Left cardiac atrium (tissue), 4 donors: Measurements from ENCODE around the gene RB1. TPM values are rescaled to one million over a fixed set of nuclear protein-coding genes. Genes with fewer than 3 reads are reported as not detected.
"Not testable (repeated sequence)": the region's sequence is repeated elsewhere in the genome, so short reads cannot be mapped to it uniquely, and the experiment has no call there.

Source experiments
- ATAC-seq, 2 donors: fragments of 200-7000 bp; cut with Tn5 transposase; one replicate each; pipeline ENCODE4 v1.9.1; 2020; ENCODE audit warnings: mild to moderate bottlenecking in 2 of 2, moderate library complexity in 2 of 2
- DNase-seq: peaks from one replicate; pipeline ENCODE4 v3.0.0-alpha.2; 2020
- intact Hi-C, 2 donors: fragments of 100-400 bp; cut with DNase I; formaldehyde crosslinking; loops; one replicate each; pipeline versions ENCODE4 v1.14.1 to v1.15.1; 2022 to 2023
- total RNA-seq, 2 donors: library from RNA; stranded (reverse); fragmentation: NEBNext Ultra II Directional; extraction: Animal tissue kit (Norgen Biotek cat#: 25700); gene quantifications; one replicate each; pipeline ENCODE4 v1.2.1, GENCODE V29; 2021
- donor health status: DM: no; HTN: yes; CAD: no.
- donor health status: DM: no; HTN: yes; CAD: no; lungs with severe emphysema.
- donor health status: DM: yes; HTN: yes; CAD: no.
- donor health status: Dilated cardiomyopathy.

The RB1 gene
- total RNA-seq, 2 donors from 2014 or later: 24.5 to 25.2 TPM

DNA sequence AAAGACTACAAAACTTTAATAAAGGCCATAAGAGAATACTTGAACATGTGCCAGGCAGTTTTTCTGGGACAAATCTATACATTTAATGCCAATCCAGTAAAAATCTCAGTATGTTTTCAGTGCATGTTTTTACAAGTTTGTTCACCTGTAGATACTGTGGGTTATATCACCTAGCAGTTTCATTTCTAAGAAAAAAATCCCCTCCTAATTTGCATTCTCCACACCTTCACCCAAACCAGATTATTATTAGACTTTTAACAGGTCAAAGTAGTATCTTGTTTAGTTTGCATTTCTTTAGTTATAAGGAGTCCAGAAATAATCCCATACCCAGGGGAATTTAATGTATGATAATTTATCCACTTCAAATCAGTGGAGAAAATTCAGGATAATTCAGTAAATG is 126.3 kb downstream of the RB1 start:
- ATAC-seq (no peak), DNase-seq (no peak)
- intact Hi-C loops: no loop called here

GRCh38 chr13:48431431-48431830 is 127.9 kb downstream of the RB1 start:
- ATAC-seq (no peak), DNase-seq (no peak)
- intact Hi-C loops: no loop called here

DNA sequence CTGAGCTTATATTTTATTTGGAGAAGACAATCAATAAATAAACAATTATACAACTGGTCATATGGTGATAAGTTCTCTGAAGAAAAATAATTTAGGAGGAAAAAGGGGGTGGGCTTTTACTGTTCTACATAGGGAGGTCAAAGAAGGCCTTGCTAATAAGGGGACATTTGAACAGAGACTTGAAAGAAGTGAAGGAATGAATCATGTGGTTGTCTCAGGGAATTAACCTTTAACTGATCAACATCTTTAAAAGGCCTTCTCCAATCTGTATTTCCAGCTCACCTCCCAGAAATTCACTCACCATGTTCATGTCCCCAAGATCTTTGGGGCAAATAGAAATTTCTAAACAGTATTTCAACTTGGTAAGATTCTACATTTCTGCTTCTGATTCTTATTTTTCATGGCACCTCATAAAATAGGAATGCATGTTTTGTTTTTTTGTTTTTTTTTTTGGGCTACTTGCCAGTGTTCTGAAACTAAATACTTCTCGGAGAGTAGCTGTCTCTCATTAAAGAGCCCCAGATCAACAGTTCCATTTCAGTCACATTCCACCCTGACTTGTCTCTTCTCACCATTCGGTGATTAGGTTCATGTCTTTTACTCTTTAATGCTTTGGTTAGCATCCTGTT is 128.6 kb downstream of the RB1 start:
- ATAC-seq (peak; percentile 30 to 34), DNase-seq (no peak)
- intact Hi-C loops: no loop called here

- no peak for DNase-seq
- no peak for ATAC-seq
- intact Hi-C loops: no loop called here
These were observed 130.6 kb downstream of the RB1 start for GRCh38 chr13:48434200-48434599.

- ATAC-seq (no peak), DNase-seq (no peak)
- intact Hi-C loops: no loop called here
These were observed 133.2 kb downstream of the RB1 start for GRCh38 chr13:48436661-48437288.

GRCh38 chr13:48437371-48437770 is 133.8 kb downstream of the RB1 start:
- peak; percentile 94 to 97 for ATAC-seq

DNA sequence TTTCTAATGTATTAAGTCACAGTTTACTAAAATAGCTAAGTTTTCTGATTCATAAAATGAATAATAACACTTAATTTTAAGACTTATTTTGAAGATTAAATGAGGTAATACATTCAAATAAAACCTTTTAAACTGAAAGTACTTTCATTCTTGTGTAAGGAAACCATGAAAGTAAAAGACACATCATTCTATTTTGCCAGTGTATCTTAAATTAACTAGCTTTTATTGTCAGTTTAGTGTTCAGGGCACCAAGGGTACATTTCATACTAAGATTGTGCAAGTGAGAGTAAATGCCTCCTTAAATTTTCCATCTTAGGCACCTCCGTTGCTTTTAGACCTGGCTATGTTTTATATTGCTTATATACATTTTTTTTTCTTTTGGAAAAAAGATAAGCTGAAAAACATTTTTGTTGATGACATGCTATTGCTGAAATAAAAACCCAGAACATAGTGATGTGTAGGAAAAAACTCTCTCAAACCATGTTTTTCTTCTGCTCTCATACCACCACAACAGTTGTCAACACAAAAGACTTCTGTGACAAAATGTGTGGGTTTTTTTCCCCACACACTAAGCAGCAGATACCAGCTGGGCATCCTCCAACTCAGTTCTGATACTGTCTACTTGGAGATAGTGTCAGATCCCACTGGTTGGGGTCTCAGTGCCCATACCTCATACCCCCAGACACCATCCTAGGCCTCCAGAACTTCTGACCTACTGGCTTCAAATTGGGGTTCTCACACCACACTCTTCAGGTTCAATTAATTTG is 140.1 kb downstream of the RB1 start:
- intact Hi-C loops: no loop called here
- DNase-seq (no peak), ATAC-seq (no peak)

More at GRCh38 chr13:48437371-48437770, 133.8 kb downstream of the RB1 start:
- intact Hi-C loops: no loop called here
- DNase-seq: peak; percentile 68

- DNase-seq: no peak
- intact Hi-C loops: no loop called here
- peak in 1 of 2 donors; percentile 77 for ATAC-seq
These were observed 142.9 kb downstream of the RB1 start for GRCh38 chr13:48446464-48446863.

GRCh38 chr13:48448285-48448958 is 144.9 kb downstream of the RB1 start:
- DNase-seq: no peak
- intact Hi-C loops: no loop called here
- no peak for ATAC-seq

- DNase-seq: no peak
- ATAC-seq: peak in 1 of 2 donors; percentile 59
- intact Hi-C loops: no loop called here
These were observed 145.5 kb downstream of the RB1 start for GRCh38 chr13:48448959-48449614.

- DNase-seq (no peak), ATAC-seq (no peak)
- intact Hi-C loops: no loop called here
These were observed 146.1 kb downstream of the RB1 start for GRCh38 chr13:48449656-48450055.

DNA sequence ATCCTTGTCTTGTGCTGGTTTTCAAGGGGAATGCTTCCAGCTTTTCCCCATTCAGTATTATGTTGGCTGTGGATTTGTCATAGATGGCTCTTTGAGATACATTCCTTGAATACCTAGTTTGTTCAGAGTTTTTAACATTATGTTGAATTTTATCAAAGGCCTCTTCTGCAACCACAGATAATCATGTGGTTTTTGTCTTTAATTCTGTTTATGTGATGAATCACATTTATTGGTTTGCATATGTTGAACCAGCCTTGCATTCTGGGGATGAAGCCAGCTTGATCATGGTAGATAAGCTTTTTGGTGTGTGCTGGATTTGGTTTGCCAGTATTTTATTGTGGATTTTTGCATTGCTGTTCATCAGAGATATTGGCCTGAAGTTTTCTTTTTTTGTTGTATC is 147.6 kb downstream of the RB1 start:
- intact Hi-C loops, ATAC-seq, DNase-seq: not testable (repeated sequence)

DNA sequence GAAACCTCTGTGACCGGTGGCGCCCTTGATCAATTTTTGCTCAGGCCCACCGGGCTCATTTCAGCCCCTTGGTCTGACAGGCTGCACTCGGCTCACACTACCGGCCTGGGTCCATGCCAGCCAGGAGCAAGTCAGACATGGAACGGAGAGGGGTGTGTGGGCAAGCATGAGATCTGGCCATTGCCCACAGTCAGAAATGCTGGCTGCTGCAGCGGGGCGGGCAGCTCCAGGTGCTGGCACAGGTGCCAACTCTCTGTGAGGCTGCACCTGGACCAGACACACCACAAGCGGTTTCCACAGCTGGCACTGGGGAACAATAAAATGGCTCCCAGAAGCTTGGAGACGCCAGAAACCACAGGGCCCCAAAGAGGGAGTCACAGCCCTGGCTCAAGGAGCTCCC is 153.0 kb downstream of the RB1 start:
- intact Hi-C loops: no loop called here
- ATAC-seq: no peak
- no peak for DNase-seq

DNA sequence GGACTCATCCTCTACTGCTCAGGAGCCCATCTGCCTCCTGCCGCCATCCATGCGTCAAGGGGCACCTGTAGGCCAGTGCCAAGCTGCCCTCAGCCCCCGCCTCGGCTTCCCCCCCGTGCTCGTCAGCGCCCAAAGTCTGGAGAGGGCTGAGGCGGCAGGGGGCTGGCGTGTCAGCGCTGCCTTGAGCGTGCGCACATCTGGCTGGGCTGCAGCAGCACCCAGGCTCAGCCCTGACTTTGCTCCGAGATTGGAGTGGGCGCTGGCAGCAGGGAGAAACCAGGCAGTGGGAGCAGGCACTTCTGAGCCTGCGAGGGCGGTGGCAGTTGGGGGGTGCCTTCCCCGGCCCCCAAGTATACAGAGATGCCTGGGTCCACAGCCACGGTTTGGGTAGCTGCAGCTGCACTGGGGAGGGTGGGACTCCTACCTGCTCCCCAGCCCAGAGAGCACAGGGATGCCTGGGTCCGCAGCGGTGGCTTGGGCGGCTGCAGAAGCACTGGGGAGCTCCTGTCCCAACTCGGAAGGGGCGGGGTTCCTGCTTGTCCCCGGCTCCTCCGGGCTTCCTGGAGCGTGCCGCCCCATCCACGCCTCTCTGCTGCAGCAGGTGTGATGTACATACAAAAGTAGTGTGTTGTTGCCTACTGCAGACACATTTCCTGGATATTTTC is 154.2 kb downstream of the RB1 start:
- intact Hi-C loops: no loop called here
- no peak for DNase-seq
- ATAC-seq: no peak

- intact Hi-C loops: no loop called here
- no peak for ATAC-seq
- no peak for DNase-seq
These were observed 171.7 kb downstream of the RB1 start for GRCh38 chr13:48475230-48475629.

- intact Hi-C loops: no loop called here
- DNase-seq (no peak), ATAC-seq (peak in 1 of 2 donors; percentile 50)
These were observed 172.7 kb downstream of the RB1 start for GRCh38 chr13:48476215-48476614.

DNA sequence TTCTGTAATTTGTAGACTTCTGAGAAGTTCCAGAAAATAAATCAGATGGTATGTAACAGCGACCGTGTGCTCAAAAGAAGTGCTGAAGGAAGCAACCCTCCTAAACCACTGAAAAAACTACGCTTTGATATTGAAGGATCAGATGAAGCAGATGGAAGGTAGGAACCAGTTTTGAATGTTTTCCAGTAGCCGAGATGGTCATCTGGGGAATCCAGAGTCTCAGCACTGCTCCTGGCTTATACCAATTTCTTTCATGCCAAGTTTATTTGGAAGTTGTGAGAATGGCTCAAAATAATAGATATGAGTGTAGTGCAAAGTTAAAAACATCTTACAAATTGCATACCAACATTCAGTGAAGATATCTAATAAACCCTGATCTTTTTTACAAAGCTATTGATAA is 173.1 kb downstream of the RB1 start:
- ATAC-seq (no peak), DNase-seq (no peak)
- intact Hi-C loops: no loop called here

- intact Hi-C loops: no loop called here
- ATAC-seq (no peak), DNase-seq (no peak)
These were observed 173.8 kb downstream of the RB1 start for GRCh38 chr13:48477191-48477855.
